ENCODE results near the gene CPED1. TPM values are rescaled to one million over a fixed set of nuclear protein-coding genes. Genes with fewer than 3 reads are reported as not detected.

The CPED1 gene
- total RNA-seq, 1 donor from 2014 or later: 33.8 TPM

- peak overlapping the region; percentile 80 for H3K27ac ChIP-seq (replicated peaks)
- no peak for DNase-seq
- no peaks in the 10 kb centered on the region for H3K27me3 ChIP-seq (ENCODE audit: low read depth)
- peaks cover 60% of the 10 kb centered on the region for H3K4me1 ChIP-seq
- H3K9me3 ChIP-seq (replicated peaks): no peaks in the 10 kb centered on the region
- intact Hi-C loops (cut with micrococcal nuclease): no loop called here
- no peak overlapping the region for H3K4me3 ChIP-seq
- no peaks in the 10 kb centered on the region for H3K36me3 ChIP-seq
- TF ChIP-seq, protein P1, sequence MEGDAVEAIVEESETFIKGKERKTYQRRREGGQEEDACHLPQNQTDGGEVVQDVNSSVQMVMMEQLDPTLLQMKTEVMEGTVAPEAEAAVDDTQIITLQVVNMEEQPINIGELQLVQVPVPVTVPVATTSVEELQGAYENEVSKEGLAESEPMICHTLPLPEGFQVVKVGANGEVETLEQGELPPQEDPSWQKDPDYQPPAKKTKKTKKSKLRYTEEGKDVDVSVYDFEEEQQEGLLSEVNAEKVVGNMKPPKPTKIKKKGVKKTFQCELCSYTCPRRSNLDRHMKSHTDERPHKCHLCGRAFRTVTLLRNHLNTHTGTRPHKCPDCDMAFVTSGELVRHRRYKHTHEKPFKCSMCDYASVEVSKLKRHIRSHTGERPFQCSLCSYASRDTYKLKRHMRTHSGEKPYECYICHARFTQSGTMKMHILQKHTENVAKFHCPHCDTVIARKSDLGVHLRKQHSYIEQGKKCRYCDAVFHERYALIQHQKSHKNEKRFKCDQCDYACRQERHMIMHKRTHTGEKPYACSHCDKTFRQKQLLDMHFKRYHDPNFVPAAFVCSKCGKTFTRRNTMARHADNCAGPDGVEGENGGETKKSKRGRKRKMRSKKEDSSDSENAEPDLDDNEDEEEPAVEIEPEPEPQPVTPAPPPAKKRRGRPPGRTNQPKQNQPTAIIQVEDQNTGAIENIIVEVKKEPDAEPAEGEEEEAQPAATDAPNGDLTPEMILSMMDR (IDR thresholded peaks at IDR 0.05; ENCODE audit: borderline replicate concordance): no peak
Observed at GRCh38 chr7:121082400-121083101, 94.0 kb downstream of the CPED1 start.

DNA sequence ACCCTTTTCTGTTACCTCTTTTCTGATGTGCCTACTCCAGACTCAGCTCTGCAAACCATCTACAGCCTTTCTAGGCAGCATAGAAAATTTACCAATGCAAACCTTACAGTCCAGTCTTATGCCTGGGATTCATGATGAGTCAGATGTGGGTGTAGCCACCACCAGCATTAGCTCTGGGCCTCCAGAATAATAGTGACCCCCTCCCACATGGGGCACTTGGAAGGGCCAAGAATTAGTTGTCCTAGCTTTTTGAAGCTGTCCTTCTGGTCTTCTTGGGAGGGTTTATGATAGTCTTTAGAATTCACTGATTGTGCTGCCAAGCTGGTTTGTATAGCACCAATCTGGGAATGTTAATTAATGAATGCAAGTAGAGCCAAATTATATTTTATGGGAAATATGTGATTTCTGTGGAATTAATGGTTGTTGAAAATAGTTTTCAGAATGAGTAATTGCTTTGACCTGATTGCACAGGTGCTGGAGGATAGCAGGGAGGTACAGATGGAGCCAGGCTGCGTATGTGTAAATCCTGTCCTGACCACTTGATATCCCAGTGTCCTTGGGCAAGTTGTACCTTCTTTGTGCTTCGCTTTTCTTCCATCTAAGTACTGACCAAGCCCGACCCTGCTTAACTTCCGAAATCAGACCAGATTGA lies 94.8 kb downstream of the CPED1 start:
- no peaks in the 10 kb centered on the region for H3K27me3 ChIP-seq (ENCODE audit: low read depth)
- H3K27ac ChIP-seq (replicated peaks): peak overlapping the region; percentile 80
- intact Hi-C loops (cut with micrococcal nuclease): no loop called here
- H3K4me3 ChIP-seq: no peak overlapping the region
- TF ChIP-seq, protein P1 (IDR thresholded peaks at IDR 0.05; ENCODE audit: borderline replicate concordance): no peak
- no peak for DNase-seq
- peaks cover 60% of the 10 kb centered on the region for H3K4me1 ChIP-seq
- H3K9me3 ChIP-seq (replicated peaks): no peaks in the 10 kb centered on the region
- H3K36me3 ChIP-seq: no peaks in the 10 kb centered on the region

DNA sequence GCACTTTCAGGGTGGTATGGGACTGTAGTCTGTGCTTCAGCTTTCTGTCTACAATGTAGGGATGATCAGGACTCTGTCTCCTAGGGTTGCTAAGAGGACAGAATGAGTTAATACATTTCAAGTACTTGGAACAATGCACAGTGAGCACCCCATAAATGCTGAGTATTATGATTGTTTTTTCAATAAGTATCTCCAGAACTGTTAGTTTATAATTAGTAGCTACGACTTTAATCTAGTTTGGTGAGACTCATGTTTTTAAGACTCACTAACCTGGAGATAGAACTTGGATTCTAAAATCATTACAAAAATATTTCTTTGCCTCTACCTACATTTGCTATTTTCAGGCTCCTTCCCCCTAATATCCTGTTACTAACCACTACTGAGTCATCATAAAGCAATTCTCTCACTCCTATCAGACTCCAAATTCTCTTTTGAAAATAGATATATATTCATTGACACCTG lies 95.3 kb downstream of the CPED1 start:
- H3K27ac ChIP-seq (replicated peaks): peak overlapping the region; percentile 80
- no peaks in the 10 kb centered on the region for H3K27me3 ChIP-seq (ENCODE audit: low read depth)
- TF ChIP-seq, protein P1 (IDR thresholded peaks at IDR 0.05; ENCODE audit: borderline replicate concordance): no peak
- DNase-seq: no peak
- H3K4me1 ChIP-seq: peaks cover 60% of the 10 kb centered on the region
- intact Hi-C loops (cut with micrococcal nuclease): no loop called here
- no peaks in the 10 kb centered on the region for H3K9me3 ChIP-seq (replicated peaks)
- H3K4me3 ChIP-seq: no peak overlapping the region
- no peaks in the 10 kb centered on the region for H3K36me3 ChIP-seq

GRCh38 chr7:121084256-121084655 lies 95.7 kb downstream of the CPED1 start:
- TF ChIP-seq, protein P1 (IDR thresholded peaks at IDR 0.05; ENCODE audit: borderline replicate concordance): no peak
- no peaks in the 10 kb centered on the region for H3K27me3 ChIP-seq (ENCODE audit: low read depth)
- intact Hi-C loops (cut with micrococcal nuclease): no loop called here
- H3K27ac ChIP-seq (replicated peaks): peak overlapping the region; percentile 80
- H3K36me3 ChIP-seq: no peaks in the 10 kb centered on the region
- H3K9me3 ChIP-seq (replicated peaks): no peaks in the 10 kb centered on the region
- H3K4me3 ChIP-seq: no peak overlapping the region
- peaks cover 59% of the 10 kb centered on the region for H3K4me1 ChIP-seq
- DNase-seq: no peak

- peak overlapping the region; percentile 39 for H3K4me3 ChIP-seq
- DNase-seq: no peak
Observed at GRCh38 chr7:121084748-121085336, 96.3 kb downstream of the CPED1 start.

More at GRCh38 chr7:121084748-121085336, 96.3 kb downstream of the CPED1 start:
- Histone ChIP-seq H3K9me3 (replicated peaks) (no peaks in the 10 kb centered on the region), H3K4me1 (peaks cover 54% of the 10 kb centered on the region), H3K27ac (replicated peaks) (peak overlapping the region; percentile 80), H3K36me3 (no peaks in the 10 kb centered on the region), H3K27me3 (ENCODE audit: low read depth) (no peaks in the 10 kb centered on the region)
- TF ChIP-seq, protein P1 (IDR thresholded peaks at IDR 0.05; ENCODE audit: borderline replicate concordance): no peak
- intact Hi-C loops (cut with micrococcal nuclease): no loop called here
